Upper lobe of right lung (tissue), 1 donor: ENCODE data around the gene FGF18. TPM values are rescaled to one million over a fixed set of nuclear protein-coding genes. Genes with fewer than 3 reads are reported as not detected.
"Not testable (repeated sequence)": the region's sequence is repeated elsewhere in the genome, so short reads cannot be mapped to it uniquely, and the experiment has no call there.

Experiments
- ATAC-seq: fragments of 200-7000 bp; cut with Tn5 transposase; one replicate; pipeline ENCODE4 v1.9.1; 2020; ENCODE audit warnings: mild to moderate bottlenecking, moderate library complexity
- DNase-seq: peaks from one replicate; pipeline ENCODE4 v3.0.0-alpha.2; 2020
- H3K27ac ChIP-seq: fragments of 200-600 bp; one replicate; pipeline ENCODE4 v1.8.0; 2022
- H3K27me3 ChIP-seq: fragments of 200-600 bp; one replicate; pipeline ENCODE4 v1.8.0; 2022; ENCODE audit warnings: mild to moderate bottlenecking
- H3K36me3 ChIP-seq: fragments of 200-600 bp; one replicate; pipeline ENCODE4 v1.8.0; 2022
- H3K4me1 ChIP-seq: fragments of 200-600 bp; one replicate; pipeline ENCODE4 v1.8.0; 2022
- H3K4me3 ChIP-seq: fragments of 200-600 bp; one replicate; pipeline ENCODE4 v1.8.0; 2022; ENCODE audit warnings: mild to moderate bottlenecking
- H3K9me3 ChIP-seq: fragments of 200-600 bp; one replicate; pipeline ENCODE4 v1.8.0; 2022
- intact Hi-C: fragments of 100-400 bp; cut with DNase I; formaldehyde crosslinking; loops from one replicate; pipeline ENCODE4 v1.11.0; 2022
- total RNA-seq: library from RNA; stranded (reverse); fragmentation: NEBNext Ultra II Directional; extraction: Animal tissue kit (Norgen Biotek cat#: 25700); gene quantifications from one replicate; pipeline ENCODE4 v1.2.1, GENCODE V29; 2021
- TF ChIP-seq, protein P1 (sequence below): fragments of 200-600 bp; IDR thresholded peaks from one replicate; pipeline ENCODE4 v1.8.0; 2022; ENCODE audit warnings: antibody characterized with exemption
- donor health status: DM: no; HTN: yes; CAD: no; lungs with severe emphysema.

Gene FGF18
- total RNA-seq, 1 donor from 2014 or later = 4.2 TPM

- intact Hi-C loops = no loop called here
- no peaks in the 10 kb centered on the region for H3K36me3 ChIP-seq
- no peaks in the 10 kb centered on the region for H3K9me3 ChIP-seq
- no peaks in the 10 kb centered on the region for H3K27me3 ChIP-seq
- DNase-seq = no peak
- peaks cover 10% of the 10 kb centered on the region for H3K4me1 ChIP-seq
- TF ChIP-seq, protein P1, sequence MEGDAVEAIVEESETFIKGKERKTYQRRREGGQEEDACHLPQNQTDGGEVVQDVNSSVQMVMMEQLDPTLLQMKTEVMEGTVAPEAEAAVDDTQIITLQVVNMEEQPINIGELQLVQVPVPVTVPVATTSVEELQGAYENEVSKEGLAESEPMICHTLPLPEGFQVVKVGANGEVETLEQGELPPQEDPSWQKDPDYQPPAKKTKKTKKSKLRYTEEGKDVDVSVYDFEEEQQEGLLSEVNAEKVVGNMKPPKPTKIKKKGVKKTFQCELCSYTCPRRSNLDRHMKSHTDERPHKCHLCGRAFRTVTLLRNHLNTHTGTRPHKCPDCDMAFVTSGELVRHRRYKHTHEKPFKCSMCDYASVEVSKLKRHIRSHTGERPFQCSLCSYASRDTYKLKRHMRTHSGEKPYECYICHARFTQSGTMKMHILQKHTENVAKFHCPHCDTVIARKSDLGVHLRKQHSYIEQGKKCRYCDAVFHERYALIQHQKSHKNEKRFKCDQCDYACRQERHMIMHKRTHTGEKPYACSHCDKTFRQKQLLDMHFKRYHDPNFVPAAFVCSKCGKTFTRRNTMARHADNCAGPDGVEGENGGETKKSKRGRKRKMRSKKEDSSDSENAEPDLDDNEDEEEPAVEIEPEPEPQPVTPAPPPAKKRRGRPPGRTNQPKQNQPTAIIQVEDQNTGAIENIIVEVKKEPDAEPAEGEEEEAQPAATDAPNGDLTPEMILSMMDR = no peak
- H3K4me3 ChIP-seq = no peak overlapping the region
- peak overlapping the region; percentile 67 for H3K27ac ChIP-seq
- peak; percentile 63 for ATAC-seq
Measured at GRCh38 chr5:171495122-171495700, 75.8 kb downstream of the FGF18 start.

- Histone ChIP-seq H3K36me3 (no peaks in the 10 kb centered on the region), H3K27me3 (no peaks in the 10 kb centered on the region), H3K4me1 (peaks cover 10% of the 10 kb centered on the region), H3K27ac (no peak overlapping the region), H3K4me3 (no peak overlapping the region), H3K9me3 (no peaks in the 10 kb centered on the region)
- DNase-seq (no peak), ATAC-seq (no peak)
- intact Hi-C loops = no loop called here
- TF ChIP-seq, protein P1 = no peak
Measured at GRCh38 chr5:171496456-171496855, 77.0 kb downstream of the FGF18 start.

GRCh38 chr5:171497494-171497893, 78.0 kb downstream of the FGF18 start:
- DNase-seq, H3K9me3 ChIP-seq, H3K4me3 ChIP-seq, H3K36me3 ChIP-seq, H3K27me3 ChIP-seq, H3K27ac ChIP-seq, ATAC-seq, intact Hi-C loops, H3K4me1 ChIP-seq: not testable (repeated sequence)

DNA sequence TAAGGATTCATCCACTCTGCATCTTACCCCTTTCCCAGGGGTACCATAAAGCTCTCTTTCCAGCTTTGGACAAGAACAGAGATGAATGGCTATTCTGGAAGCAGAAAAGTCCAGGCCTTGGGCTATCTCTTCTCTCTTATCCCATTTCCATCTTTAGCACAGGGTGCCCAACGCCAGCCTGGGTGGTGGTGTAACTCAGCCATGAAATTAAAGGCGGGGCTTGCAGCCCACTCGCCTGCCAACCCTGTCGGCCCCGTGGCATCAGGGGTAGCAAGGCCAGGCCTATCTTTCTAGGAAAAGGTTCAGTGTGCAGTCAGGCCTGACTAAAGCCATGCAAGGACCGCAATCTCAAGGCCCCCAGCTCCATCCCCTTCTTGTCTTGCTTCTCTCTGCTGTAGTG, 78.7 kb downstream of the FGF18 start:
- DNase-seq (no peak), ATAC-seq (no peak)
- Histone ChIP-seq H3K9me3 (no peaks in the 10 kb centered on the region), H3K27me3 (no peaks in the 10 kb centered on the region), H3K4me1 (peaks cover 10% of the 10 kb centered on the region), H3K27ac (no peak overlapping the region), H3K36me3 (no peaks in the 10 kb centered on the region), H3K4me3 (no peak overlapping the region)
- intact Hi-C loops = no loop called here
- TF ChIP-seq, protein P1 = no peak

- H3K36me3 ChIP-seq = no peaks in the 10 kb centered on the region
- no peak overlapping the region for H3K27ac ChIP-seq
- no peak for DNase-seq
- intact Hi-C loops = no loop called here
- ATAC-seq = no peak
- no peaks in the 10 kb centered on the region for H3K9me3 ChIP-seq
- TF ChIP-seq, protein P1 = no peak
- no peak overlapping the region for H3K4me3 ChIP-seq
- H3K4me1 ChIP-seq = peaks cover 5% of the 10 kb centered on the region
- H3K27me3 ChIP-seq = no peaks in the 10 kb centered on the region
Measured at GRCh38 chr5:171499611-171500010, 80.2 kb downstream of the FGF18 start.

- no peak overlapping the region for H3K4me3 ChIP-seq
- no peak for DNase-seq
Measured at GRCh38 chr5:171505473-171506043, 86.1 kb downstream of the FGF18 start.

More at GRCh38 chr5:171505473-171506043, 86.1 kb downstream of the FGF18 start:
- Histone ChIP-seq H3K27ac (no peak overlapping the region), H3K27me3 (no peaks in the 10 kb centered on the region), H3K36me3 (no peaks in the 10 kb centered on the region), H3K4me1 (no peaks in the 10 kb centered on the region), H3K9me3 (no peaks in the 10 kb centered on the region)
- intact Hi-C loops = no loop called here
- TF ChIP-seq, protein P1 = no peak
- ATAC-seq = no peak
